ENCODE data around the gene DST. TPM values are rescaled to one million over a fixed set of nuclear protein-coding genes. Genes with fewer than 3 reads are reported as not detected.

Gene DST
- total RNA-seq, 4 donors from 2014 or later, result 410 to 588 (median 521) TPM

DNA sequence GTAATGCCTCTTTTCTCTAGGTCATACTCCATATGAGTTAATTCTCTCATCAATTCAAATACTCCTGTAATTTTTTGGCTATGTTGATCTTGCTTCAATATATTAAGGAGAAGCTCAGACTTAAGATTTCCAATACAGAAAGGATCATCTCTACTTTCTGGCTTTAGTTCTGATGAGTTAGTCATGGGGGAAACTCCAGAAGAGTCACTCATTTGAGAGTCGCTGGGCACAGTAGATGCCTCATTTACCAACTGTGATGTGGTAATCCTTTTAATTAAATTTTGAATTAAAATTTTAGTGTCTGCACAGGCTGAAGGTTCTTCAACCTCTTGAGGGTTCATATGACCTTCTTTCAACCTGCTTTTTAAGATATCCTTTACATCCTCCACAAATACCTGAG is 38.5 kb downstream of the DST start:
- Histone ChIP-seq H3K9me3 (no peaks in the 10 kb centered on the region), H3K4me1 (no peaks in the 10 kb centered on the region), H3K27ac (replicated peaks in 1 of 4) (no peak overlapping the region), H3K36me3 (peaks cover 18 to 85% (median 43%) of the 10 kb centered on the region in 4 donors), H3K27me3 (no peaks in the 10 kb centered on the region), H3K4me3 (no peak overlapping the region)
- no peak for TF ChIP-seq POLR2AphosphoS5 (IDR thresholded peaks at IDR 0.05)
- no peak for TF ChIP-seq EP300 (IDR thresholded peaks at IDR 0.05)
- no peak for DNase-seq (ENCODE audit: extremely low spot score)
- WGBS, result 78% methylated on average over 1 of the region's 1 CpG
- intact Hi-C loops (cut with DNase I), result no loop called here

DNA sequence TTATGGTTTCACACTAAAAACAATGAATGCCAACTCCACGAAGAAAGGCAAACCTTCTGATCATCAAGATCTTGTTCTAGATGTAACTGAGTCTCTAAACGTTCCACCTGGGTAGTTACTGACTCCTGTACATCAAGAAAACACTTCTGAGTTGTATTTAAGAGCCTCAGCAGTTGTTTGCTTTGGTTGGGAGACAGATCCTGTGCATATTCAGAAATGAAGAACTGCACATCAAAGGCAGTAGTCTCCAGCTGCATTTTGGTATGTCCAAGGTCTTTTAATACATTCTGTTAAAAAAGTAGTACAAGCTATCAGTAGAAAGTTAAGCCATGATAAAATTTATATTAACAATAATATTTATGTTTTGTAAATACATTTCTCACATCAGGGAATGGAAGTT is 41.3 kb downstream of the DST start:
- TF ChIP-seq POLR2A (IDR thresholded peaks at IDR 0.05; ENCODE audit: low read depth) (no peak), EP300 (IDR thresholded peaks at IDR 0.05) (no peak), POLR2AphosphoS5 (IDR thresholded peaks at IDR 0.05) (no peak)
- TF ChIP-seq, protein P1, sequence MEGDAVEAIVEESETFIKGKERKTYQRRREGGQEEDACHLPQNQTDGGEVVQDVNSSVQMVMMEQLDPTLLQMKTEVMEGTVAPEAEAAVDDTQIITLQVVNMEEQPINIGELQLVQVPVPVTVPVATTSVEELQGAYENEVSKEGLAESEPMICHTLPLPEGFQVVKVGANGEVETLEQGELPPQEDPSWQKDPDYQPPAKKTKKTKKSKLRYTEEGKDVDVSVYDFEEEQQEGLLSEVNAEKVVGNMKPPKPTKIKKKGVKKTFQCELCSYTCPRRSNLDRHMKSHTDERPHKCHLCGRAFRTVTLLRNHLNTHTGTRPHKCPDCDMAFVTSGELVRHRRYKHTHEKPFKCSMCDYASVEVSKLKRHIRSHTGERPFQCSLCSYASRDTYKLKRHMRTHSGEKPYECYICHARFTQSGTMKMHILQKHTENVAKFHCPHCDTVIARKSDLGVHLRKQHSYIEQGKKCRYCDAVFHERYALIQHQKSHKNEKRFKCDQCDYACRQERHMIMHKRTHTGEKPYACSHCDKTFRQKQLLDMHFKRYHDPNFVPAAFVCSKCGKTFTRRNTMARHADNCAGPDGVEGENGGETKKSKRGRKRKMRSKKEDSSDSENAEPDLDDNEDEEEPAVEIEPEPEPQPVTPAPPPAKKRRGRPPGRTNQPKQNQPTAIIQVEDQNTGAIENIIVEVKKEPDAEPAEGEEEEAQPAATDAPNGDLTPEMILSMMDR (IDR thresholded peaks at IDR 0.05), result no peak
- Histone ChIP-seq H3K27ac (replicated peaks in 1 of 4) (no peak overlapping the region), H3K27me3 (no peaks in the 10 kb centered on the region), H3K4me3 (no peak overlapping the region), H3K36me3 (peaks cover 13 to 90% (median 38%) of the 10 kb centered on the region in 4 donors), H3K4me1 (peaks cover 0 to 20% (median 17%) of the 10 kb centered on the region in 4 donors), H3K9me3 (no peaks in the 10 kb centered on the region)
- 79% methylated on average over 2 of the region's 2 CpGs for WGBS
- intact Hi-C loops (cut with DNase I), result no loop called here
- DNase-seq (ENCODE audit: extremely low spot score), result no peak

DNA sequence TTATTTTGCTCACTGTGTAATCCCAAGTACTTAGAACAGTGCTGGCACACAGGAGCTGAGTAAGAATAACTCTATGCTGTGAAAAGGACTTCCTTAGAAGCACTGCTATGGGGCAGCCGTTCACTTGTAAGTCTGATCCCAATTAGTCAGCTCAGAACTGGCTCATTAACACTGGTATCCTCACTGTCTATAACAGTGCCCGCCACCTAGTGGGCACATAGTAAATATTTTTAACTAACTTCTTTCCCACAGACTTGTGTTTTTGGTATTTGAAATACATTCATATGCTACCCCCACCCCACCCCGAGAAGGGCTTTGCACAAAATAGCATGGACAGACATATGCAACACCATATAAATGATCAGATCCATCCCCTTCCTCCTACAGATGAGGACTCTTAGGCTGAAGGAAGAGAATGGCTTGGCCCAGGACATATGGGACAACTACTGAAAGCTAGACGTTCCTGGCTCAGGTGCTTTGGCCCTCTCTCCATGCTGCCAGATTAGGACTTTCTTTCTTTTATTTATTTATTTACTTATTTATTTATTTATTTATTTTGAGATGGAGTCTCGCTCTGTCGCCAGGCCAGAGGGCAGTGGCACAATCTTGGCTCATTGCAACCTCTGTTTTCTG is 47.1 kb downstream of the DST start:
- peak overlapping the region; percentile 32 to 43 (median 38) for H3K27ac ChIP-seq (replicated peaks in 1 of 4)

DNA sequence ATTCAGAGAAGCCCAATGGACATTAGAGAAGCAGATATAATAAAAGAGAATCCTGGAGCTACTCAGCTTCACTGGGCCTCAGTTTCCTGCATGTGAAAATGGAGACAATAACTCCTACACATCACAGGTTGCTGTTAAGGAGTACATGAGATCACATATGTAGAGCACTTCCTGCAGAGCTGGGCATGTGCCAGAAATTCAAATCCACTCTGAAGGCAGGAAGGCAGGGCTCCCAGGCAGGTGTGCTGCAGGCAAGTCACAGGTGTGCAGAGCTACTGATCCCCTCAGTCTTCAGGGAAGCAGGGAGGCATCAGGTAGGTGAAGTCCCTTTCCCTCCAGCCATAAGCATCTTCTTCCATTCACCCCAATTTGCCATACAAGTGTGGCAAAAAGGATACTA is 48.0 kb downstream of the DST start:
- peaks cover 0 to 43% (median 40%) of the 10 kb centered on the region in 4 donors for H3K4me1 ChIP-seq
- no peaks in the 10 kb centered on the region for H3K27me3 ChIP-seq
- peak overlapping the region; percentile 32 to 43 (median 38) for H3K27ac ChIP-seq (replicated peaks in 1 of 4)
- TF ChIP-seq EP300 (IDR thresholded peaks at IDR 0.05) (no peak), POLR2A (IDR thresholded peaks at IDR 0.05; ENCODE audit: low read depth) (no peak), POLR2AphosphoS5 (IDR thresholded peaks at IDR 0.05) (no peak)
- TF ChIP-seq, protein P1 (IDR thresholded peaks at IDR 0.05), result no peak
- H3K4me3 ChIP-seq, result no peak overlapping the region
- H3K9me3 ChIP-seq, result no peaks in the 10 kb centered on the region
- peaks cover 10 to 98% (median 47%) of the 10 kb centered on the region in 4 donors for H3K36me3 ChIP-seq
- no peak for DNase-seq (ENCODE audit: extremely low spot score)
- intact Hi-C loops (cut with DNase I), result loop anchor here (2.0 to 10.0 kb wide), 3 partner anchors 37 to 236 kb away; no protein-coding TSS in a partner anchor

More for the DNA sequence above, 47.1 kb downstream of the DST start:
- Histone ChIP-seq H3K27me3 (no peaks in the 10 kb centered on the region), H3K9me3 (no peaks in the 10 kb centered on the region), H3K4me3 (no peak overlapping the region), H3K4me1 (peaks cover 0 to 43% (median 40%) of the 10 kb centered on the region in 4 donors), H3K36me3 (peaks cover 10 to 100% (median 49%) of the 10 kb centered on the region in 4 donors)
- TF ChIP-seq EP300 (IDR thresholded peaks at IDR 0.05), result no peak
- TF ChIP-seq POLR2A (IDR thresholded peaks at IDR 0.05; ENCODE audit: low read depth), result no peak
- TF ChIP-seq, protein P1 (IDR thresholded peaks at IDR 0.05), result peak; percentile 46 to 68 (median 55)
- TF ChIP-seq POLR2AphosphoS5 (IDR thresholded peaks at IDR 0.05), result no peak
- 54% methylated on average over 6 of the region's 6 CpGs for WGBS
- no peak for DNase-seq (ENCODE audit: extremely low spot score)
- intact Hi-C loops (cut with DNase I), result loop anchor here (2.0 to 10.0 kb wide), 2 partner anchors 121 to 237 kb away; no protein-coding TSS in a partner anchor

DNA sequence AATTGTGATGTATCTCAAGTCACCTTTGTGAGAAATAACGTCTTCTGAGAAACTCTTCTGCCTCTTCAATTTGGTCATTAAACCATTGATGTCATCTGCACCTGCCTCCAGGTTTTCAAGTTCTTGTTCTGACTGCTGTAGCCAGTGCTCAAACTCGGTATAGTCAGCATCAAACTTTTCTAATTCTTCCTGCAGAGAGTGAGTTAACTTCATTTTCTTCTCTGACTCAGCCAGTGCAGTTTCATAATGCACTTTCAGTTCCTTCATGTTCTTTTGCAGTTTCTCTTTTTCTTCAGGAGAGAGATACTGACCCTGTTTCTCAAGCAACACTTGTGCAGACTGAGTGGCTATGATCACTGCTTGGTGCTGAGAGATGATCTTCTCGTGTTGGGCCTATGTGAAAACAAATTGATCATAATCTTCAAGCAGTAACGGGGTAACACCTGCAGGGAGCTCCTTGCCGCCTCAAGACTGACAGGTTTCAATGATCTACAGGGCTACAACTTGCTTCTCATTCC is 48.8 kb downstream of the DST start:
- Histone ChIP-seq H3K4me3 (no peak overlapping the region), H3K9me3 (no peaks in the 10 kb centered on the region), H3K27ac (replicated peaks in 1 of 4) (peak overlapping the region in 1 of 4 donors; percentile 41), H3K4me1 (peaks cover 0 to 43% (median 39%) of the 10 kb centered on the region in 4 donors), H3K27me3 (no peaks in the 10 kb centered on the region), H3K36me3 (peaks cover 10 to 98% (median 49%) of the 10 kb centered on the region in 4 donors)
- no peak for DNase-seq (ENCODE audit: extremely low spot score)
- intact Hi-C loops (cut with DNase I), result loop anchor here (2.0 to 10.0 kb wide), 3 partner anchors 37 to 235 kb away; no protein-coding TSS in a partner anchor
- TF ChIP-seq POLR2A (IDR thresholded peaks at IDR 0.05; ENCODE audit: low read depth) (no peak), EP300 (IDR thresholded peaks at IDR 0.05) (no peak), POLR2AphosphoS5 (IDR thresholded peaks at IDR 0.05) (no peak)
- TF ChIP-seq, protein P1 (IDR thresholded peaks at IDR 0.05), result no peak
- 70% methylated on average over 5 of the region's 5 CpGs for WGBS

Measured in esophagus muscularis mucosa (tissue), 4 donors.